Skeletal muscle cell (primary cell): ENCODE data around the gene GNB5.
"Not testable (repeated sequence)": the region's sequence is repeated elsewhere in the genome, so short reads cannot be mapped to it uniquely, and the experiment has no call there.

ENCODE experiments used
- DNase-seq: peaks from one replicate; pipeline ENCODE4 v3.0.0-alpha.2; 2010; ENCODE audit warnings: low read depth
- H3K4me3 ChIP-seq: 2 replicates; pipeline ENCODE4 v1.5.1; 2011; ENCODE audit warnings: low read depth, mild to moderate bottlenecking, control low read depth, low read length, moderate library complexity

Gene GNB5

DNA sequence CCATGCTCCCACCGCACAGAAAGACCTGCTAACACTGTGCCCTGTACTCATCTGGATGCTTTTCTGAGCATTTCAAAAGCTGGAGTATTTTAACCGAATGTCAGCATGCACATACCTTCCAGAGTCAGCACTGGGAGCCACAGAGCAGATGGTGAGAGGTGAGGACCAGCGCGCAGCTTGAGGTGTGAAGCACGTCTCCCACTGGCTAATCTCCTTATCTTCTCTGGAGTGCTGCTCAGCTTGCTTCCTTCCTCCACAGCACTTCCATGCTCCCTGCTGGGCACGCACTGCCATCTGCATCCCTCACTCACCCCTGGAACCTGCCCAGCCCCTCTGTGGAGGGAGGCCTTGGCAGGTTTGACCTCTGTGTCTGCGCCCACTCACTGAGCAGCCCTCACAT, at the start of gene GNB5:
GNB5 (minus strand) TSS at position 186 of the 400 bp plus-strand sequence. CDS start 6,716 bp downstream, outside the sequence.
- DNase-seq, result no peak
- no peak within 1 kb of the TSS for H3K4me3 ChIP-seq

DNA sequence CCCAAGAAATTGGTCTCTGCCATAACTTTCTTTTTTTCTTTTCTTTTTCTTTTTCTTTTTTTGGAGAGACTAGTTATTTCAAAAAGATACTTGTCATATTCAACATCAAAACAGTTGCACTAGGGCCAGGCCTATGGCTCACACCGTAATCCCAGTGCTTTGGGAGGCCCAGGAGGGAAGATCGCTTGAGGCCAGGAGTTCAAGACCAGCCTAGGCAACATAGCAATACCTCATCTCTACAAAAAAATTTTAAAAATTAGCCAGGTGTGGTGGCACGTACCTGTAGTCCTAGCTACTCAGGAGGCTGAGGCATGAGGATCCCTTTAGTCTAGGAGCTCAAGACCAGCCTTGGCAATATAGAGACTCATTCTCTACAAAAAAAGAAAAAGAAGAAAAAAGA, 49.0 kb upstream of the GNB5 start:
- no peak for DNase-seq

DNA sequence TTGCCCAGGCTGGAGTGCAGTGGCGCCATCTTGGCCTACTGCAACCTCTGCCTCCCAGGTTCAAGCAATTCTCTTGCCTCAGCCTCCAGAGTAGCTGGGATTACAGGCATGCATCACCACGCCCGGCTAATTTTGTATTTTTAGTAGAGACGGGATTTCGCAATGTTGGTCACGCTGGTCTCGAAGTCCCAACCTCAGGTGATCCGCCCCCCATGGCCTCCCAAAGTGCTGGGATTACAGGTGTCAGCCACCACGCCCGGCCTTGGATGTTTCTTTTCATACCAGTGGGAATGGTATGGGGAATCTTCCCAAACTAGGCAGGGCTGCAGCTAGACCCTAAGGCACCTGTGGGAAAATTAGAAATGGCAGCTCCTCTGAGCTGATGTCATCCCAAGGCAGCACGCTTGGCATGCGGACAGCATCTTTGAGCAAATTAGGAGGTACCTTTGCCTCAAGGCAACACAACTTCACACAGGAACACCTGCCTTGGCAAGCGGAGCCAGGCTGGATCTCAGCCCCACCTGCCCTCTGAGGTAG, 47.9 kb upstream of the GNB5 start:
- not testable (repeated sequence) for H3K4me3 ChIP-seq, DNase-seq

More for the DNA sequence above, 49.0 kb upstream of the GNB5 start:
- no peak overlapping the region for H3K4me3 ChIP-seq

DNA sequence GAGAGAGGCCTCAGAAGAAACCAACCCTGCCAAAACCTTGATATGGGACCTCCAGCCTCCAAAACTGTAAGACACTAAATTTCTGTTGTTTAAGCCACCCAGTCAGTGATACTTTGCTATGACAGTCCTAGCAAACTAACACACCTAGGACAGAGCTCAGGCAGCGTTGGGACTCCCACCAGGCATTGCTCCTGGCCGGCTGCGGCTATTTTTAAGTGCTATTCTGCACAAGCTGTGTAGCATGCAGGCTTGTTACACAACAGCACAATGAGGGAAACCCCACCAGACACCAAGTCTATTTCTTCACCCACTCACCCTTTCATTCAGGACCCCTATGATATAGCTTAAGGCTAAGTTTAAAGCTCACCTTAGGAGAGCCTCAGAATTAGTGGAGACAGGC, 47.0 kb upstream of the GNB5 start:
- H3K4me3 ChIP-seq, result no peak overlapping the region
- DNase-seq, result no peak

DNA sequence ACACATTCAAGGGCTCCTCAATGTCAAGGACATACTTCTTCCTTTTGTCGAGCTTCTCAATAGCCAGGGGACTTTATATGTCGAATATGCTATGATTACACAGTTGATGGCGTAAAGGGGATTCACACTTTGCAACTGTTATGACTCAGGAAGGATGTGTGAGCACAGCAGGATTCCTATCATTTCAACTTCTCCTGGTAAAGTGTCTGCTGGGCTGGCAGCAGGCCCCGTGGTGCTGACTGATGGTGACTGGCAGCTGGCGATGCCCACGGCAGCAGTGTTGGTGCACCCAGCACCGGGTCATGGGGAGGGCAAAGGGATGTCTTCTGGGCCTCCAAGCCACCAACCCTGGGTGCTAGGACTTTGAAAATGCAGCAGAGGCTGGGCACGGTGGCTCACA, 44.8 kb upstream of the GNB5 start:
- H3K4me3 ChIP-seq, result no peak overlapping the region
- DNase-seq, result no peak

DNA sequence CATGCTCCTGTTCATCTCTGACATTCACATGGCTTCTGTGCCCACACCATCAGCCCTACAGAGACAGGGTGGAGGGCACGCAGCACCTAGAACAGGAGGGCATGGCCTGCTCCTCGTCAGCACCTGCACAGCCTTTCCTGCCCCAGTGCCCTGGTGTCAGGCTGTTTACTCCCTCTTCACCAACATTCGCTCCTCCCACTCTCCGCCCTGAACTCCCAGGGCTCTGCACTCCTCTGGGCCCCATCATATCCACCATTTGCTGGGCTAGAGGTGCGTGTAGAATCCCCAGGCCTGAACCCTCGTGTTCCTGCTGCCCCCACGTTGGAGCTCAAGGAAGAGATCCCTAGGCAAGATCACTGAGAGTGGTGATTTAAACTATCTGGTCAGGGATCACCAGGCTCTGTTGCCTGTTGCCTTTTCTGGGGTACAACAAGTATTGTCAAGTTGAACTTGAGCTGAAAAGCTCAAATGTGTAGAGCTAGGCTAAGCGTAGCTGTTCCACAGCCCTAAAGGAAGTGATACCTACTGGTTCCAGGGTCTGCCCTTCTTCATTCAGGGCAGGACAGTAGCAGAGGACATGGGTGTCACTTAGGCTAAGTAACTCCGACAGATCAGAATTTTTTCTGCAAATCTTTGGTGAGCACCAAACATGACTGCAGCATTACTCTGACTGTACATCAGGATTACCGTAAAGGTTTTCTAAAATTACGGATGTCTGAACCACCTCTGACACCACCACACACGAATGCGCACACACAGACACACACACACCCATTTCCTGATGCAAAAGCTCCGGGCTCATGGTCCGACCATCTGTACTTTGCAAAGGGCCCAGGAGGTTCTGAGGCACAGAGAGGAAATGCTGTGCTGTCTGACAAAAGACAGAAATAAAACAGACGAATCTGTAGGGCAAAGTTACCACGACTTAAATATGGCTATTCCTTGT, 43.7 kb upstream of the GNB5 start:
- H3K4me3 ChIP-seq, result no peak overlapping the region
- DNase-seq, result no peak

DNA sequence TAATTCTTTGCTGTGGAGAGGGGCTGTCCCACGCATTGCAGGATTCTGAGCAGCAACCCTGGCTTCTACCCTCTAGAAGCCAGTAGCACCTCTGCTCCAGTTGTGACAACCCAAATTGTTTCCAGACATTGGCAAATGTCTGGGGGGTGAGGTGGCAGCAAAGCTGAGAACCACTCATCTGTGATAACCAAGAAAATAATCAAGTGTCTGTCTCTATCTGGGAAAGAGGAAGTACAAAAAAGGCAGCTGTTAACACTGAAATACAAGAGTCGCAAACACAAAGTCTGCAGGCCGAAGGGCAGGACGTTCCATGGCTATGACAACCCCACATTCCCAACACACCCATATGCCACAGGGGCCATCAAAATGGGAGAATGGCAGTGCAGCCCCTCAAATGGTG, 42.2 kb upstream of the GNB5 start:
- no peak for DNase-seq
- no peak overlapping the region for H3K4me3 ChIP-seq

DNA sequence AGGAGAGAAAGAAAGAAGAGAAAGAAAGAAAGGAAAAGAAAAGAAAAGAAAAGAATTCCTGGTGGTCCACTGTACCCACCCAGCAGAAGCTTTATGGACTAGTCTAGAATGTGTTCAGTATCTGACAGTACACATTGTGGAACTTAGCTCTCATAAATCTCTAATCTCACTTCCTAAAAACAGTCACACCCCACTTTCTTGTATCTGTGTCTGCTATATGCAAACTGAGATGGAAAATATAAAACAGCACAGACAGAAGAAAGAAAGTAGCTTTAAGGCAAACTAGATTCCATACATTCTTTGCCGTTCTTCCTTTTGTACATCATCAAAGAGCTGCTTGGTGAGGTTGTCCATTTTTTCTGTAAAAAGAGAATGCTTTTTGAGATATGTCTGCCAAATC, 41.1 kb upstream of the GNB5 start:
- no peak for DNase-seq
- H3K4me3 ChIP-seq, result no peak overlapping the region

DNA sequence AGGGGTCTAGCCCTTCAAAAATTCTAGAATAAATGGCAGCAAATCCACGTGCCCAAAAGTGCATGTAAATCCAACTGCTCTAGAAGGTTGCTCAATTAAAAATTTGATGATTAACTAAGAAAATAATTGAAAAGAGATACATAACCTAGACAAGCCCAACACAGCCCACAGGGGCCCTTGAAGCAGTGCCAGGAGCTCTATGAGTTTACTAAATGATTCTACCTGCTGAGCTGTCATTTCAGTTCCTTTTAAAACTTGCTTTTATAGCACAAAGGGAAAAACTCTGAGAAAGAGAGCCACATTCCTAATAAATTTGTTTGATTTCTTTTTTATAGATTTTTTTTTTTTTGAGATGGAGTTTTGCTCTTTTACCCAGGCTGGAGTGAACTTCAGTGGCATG, 38.9 kb upstream of the GNB5 start:
- DNase-seq, result no peak
- H3K4me3 ChIP-seq, result no peak overlapping the region

DNA sequence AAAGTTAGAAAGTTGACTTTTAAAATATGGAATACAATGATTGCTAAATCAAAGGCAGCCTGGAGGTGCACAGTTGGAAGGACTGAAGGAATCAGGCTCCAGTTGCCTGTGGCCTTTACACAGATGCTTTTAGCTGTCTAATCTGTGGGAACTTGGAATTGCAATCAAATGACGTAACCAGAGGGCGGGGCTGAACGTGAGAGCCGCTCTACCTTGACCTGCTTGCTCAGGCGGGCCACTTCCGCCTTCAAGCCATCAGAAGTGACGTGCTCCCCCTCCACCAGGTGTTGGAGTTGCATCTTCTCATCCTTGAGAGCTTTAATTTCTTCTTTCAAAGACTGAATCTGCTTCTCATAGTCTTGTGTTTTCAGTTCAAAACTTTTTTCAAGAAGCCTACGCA, 37.7 kb upstream of the GNB5 start:
- no peak overlapping the region for H3K4me3 ChIP-seq
- DNase-seq, result no peak

DNA sequence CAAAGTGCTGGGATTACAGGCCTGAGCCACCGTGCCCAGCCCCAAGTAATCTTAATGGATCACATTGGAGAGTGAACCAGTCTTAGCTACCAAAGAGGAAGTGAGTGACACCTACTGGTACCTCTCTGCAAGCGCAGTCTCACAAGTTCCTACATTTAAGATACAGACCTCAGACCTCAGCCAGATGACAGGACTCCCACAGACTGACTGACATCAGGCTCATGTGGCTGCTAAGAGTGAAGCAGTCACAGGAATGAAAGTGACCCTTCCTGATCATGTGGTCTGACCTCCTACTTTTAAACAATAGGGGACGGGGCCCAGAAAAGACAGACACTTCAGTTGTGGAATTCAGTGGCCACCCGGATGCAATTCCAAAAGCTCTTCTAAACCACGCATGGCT, 36.3 kb upstream of the GNB5 start:
- DNase-seq, result peak; percentile 45
- no peak overlapping the region for H3K4me3 ChIP-seq

DNA sequence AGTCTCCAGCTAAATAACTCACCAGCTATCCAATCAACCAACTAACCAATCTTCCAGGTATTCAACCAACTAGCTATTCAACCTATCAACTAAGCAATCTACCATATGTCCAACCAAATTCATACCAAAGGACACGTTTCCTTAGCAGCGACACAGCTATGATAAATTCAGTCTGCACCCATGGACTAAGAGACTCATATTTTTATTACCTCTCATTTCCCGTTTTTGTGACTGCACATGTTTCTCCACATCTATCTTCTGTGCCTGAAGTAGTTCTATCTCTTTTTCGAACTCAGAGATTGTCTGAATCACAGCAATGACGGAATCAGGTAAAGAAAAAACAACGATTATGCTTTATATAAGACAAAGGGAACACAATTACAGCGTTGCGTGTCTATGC, 34.0 kb upstream of the GNB5 start:
- DNase-seq, result no peak
- H3K4me3 ChIP-seq, result no peak overlapping the region

DNA sequence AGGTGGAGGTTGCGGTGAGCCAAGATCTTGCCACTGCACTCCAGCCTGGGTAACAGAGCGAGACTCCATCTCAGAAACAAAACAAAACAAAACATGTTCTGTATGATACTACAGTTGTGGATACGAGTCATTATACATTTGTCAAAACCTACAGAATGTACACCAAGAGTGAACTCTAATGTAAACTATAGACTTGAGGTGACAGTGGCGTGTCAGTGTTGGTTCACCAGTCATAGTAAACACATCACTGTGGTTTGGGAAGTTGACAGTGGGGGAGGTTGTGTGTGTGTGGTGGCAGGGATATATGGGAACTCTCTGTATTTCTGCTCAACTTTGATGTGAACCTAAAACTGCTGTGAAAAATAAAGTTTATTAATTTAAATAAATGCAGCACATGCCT, 33.0 kb upstream of the GNB5 start:
- DNase-seq, result no peak
- H3K4me3 ChIP-seq, result no peak overlapping the region

DNA sequence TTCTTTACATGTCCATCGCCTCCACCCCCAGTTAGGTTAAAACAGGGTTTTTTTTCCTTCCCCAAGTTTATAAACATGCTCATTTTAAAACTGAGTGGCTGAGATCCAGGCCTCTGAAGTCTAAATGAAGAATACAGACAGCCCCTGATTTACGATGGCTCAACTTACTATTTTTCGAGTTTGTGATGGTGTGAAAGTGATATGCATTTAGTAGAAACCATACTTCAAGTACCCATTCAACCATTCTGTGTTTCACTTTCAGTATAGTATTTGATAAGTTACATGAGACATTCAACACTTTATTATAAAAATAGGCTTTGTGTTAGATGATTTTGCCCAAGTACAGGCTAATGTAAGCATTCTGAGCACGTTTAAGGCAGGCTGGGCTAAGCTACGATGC, 30.5 kb upstream of the GNB5 start:
- no peak for DNase-seq
- no peak overlapping the region for H3K4me3 ChIP-seq

DNA sequence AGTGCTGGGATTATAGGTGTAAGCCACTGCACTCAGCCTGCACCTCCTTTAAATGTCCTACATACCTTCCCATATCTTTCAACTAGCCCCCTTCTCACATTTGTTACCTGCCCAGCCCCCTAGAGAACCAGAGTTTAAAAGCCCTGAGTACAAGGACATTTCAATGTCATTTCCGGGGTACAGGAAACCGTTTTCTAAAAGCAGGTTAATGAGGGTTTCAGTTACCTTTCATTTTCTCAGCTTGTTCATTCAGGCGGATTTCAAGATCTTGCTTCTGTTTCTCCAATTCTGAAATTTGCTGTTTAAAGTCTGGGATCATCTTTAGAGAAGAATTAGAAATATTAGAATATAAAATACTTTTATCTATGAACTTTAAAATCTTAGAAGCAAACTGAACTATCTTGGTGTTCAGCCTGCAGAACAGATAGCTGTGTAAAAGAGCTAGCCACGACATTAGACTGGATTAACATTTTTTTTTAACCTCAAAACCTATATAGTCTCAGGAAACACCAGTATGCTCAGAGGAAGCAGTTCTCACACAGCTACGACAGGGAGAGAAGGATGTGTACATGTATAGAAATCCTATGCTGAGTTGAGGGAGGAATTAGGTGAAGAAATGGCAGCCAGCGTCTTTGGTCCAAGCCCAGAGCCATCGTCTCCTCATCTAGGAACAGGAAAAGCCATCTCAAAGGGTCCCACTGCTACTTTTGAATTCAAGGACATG, 29.9 kb upstream of the GNB5 start:
- no peak overlapping the region for H3K4me3 ChIP-seq
- no peak for DNase-seq

DNA sequence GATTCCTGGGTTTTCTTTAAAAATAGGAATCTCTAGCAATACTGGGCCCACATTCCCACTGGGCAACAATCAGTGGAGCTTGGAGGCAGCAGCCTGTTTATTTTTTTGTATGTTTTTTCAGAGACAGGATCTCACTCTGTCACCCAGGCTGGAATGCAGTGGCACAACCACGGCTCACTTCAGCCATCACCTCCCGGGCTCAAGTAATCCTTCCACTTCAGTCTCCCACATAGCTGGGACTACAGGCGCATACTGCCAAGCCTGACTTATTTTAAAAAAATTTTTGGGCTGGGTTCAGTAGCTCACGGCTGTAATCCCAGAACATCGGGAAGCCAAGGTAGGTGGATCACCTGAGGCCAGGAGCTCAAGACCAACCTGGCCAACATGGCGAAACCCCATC, 29.1 kb upstream of the GNB5 start:
- no peak overlapping the region for H3K4me3 ChIP-seq
- no peak for DNase-seq

DNA sequence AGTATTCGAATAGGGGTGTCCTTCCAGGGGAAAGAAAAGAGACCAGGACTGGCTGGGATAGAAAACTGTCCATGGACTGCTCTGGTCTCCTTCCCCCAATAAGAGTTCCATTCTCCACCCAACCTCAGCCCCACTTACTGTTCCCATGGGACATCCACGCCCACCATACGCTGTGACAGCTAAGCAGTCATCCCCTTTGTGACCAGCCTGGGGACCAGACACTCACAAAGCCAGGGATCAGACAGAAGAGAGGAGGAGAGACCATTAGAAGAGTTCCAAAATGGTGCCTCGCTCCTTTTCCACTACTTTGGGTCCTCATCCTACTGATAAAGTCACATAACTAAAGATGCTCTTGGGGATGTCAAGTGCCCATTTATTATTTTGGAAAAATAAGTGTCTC, 27.6 kb upstream of the GNB5 start:
- H3K4me3 ChIP-seq, result no peak overlapping the region
- no peak for DNase-seq

DNA sequence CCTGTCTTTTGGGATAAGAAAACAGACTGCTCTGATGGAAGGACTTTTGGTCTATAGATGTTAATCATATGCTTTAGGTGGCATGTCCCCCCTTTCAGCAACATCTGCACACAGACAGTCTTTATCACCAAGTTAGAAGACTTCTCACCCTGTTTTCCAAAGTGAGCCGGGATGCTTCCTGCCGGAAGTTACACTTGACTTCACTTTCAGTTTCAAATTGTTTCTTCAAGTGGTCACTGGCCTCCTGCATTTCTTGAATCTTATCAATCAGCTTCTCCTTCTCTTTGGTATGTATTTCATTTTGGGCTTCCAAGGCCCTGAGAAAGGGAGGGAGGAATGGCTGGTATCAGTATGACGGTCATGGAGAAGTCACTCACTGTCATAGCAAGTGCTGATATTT, 27.2 kb upstream of the GNB5 start:
- H3K4me3 ChIP-seq, result no peak overlapping the region
- no peak for DNase-seq

DNA sequence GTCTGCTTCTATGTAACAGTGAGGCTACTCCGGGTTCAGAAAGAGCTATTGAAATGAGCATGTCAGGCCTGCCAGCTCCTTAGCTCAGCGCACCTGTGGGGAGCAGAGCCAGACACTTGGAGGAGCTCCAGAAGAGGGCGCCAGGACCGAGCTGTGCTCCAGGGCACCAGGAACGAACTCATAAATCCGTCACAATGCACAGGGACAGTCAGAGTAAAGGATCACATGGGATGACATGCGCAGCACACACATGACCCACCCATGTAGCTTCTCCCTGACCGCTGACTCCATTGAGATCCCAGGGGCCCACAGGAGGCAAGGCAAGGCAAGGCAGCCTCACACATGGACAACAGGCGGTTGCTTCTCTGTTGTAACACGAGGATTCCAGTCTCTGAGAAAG, 26.0 kb upstream of the GNB5 start:
- H3K4me3 ChIP-seq, result no peak overlapping the region
- no peak for DNase-seq

DNA sequence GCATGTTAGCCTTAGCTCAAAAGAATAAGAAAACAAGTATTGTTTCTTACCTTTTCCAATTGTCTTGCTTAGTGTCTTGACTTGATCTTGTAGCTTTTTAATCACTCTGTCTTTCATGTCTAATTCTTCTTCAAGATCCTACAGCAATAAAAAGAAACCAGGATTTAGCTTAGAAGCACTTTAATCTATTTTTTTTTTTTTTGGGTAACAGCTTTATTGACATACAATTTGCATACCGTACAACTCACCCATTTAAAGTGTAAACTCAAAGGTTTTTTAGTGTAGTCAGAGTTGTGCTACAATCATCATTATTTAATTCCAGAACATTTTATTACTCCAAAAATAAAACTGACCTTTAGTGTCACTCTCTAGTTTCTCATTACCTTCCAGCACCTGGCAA, 23.4 kb upstream of the GNB5 start:
- H3K4me3 ChIP-seq, result no peak overlapping the region
- DNase-seq, result no peak

DNA sequence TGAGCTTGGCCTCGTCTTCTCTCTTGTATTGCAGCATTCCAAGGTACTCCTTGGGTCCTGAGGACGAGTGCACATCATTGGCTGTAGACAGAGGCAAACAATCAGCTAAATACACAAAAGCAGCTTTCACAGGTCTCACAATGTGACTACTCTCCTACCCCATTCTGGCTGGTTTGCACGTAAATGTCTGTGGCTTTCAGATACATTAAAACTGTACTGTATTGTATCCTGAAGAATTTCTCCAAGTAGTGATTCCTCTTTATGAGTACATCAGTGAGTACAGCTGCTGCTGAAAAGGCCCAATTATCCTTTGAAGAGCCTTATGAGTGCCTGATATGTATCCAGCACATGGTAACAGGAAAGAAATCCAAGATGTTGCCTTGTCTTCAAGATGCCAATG, 22.0 kb upstream of the GNB5 start:
- H3K4me3 ChIP-seq, result no peak overlapping the region
- no peak for DNase-seq
